Right lobe of liver (tissue), 4 donors: ENCODE data around the gene MAVS.

ENCODE experiments used
- POLR2A ChIP-seq: fragments of 450-650 bp; IDR thresholded peaks from one replicate; pipeline ENCODE4 v1.6.1; 2017; ENCODE audit warnings: antibody characterized with exemption, mild to moderate bottlenecking
- TF ChIP-seq, protein P1 (sequence below), 4 donors: fragments of 200-600 bp in 3 of 4; fragments of 450-650 bp in 1 of 4; IDR thresholded peaks; one replicate each; pipeline versions ENCODE4 v1.5.1 to v1.8.0; 2016 to 2022; ENCODE audit warnings: antibody characterized with exemption in 4 of 4, mild to moderate bottlenecking in 2 of 4
- donor health status: DM: no; HTN: no; CAD: no.
- donor health status: DM: no; HTN: no; CAD: no.
- donor health status: DM: no; HTN: yes; CAD: no.

GRCh38 chr20:3797592-3798372 is 48.9 kb upstream of the MAVS start:
- TF ChIP-seq, protein P1, sequence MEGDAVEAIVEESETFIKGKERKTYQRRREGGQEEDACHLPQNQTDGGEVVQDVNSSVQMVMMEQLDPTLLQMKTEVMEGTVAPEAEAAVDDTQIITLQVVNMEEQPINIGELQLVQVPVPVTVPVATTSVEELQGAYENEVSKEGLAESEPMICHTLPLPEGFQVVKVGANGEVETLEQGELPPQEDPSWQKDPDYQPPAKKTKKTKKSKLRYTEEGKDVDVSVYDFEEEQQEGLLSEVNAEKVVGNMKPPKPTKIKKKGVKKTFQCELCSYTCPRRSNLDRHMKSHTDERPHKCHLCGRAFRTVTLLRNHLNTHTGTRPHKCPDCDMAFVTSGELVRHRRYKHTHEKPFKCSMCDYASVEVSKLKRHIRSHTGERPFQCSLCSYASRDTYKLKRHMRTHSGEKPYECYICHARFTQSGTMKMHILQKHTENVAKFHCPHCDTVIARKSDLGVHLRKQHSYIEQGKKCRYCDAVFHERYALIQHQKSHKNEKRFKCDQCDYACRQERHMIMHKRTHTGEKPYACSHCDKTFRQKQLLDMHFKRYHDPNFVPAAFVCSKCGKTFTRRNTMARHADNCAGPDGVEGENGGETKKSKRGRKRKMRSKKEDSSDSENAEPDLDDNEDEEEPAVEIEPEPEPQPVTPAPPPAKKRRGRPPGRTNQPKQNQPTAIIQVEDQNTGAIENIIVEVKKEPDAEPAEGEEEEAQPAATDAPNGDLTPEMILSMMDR (IDR thresholded peaks at IDR 0.05) = no peak
- no peak for TF ChIP-seq POLR2A
